Activated naive CD8-positive, alpha-beta T cell (primary cell): Measurements from ENCODE around the gene KSR1.
"Not testable (repeated sequence)": the region's sequence is repeated elsewhere in the genome, so short reads cannot be mapped to it uniquely, and the experiment has no call there.

Experiments used
- H3K27ac Mint-ChIP-seq: one replicate; pipeline ENCODE4 v1.8.0; 2021; ENCODE audit warnings: mixed read lengths
- H3K27me3 Mint-ChIP-seq: one replicate; pipeline ENCODE4 v1.8.0; 2021; ENCODE audit warnings: mixed read lengths
- H3K36me3 Mint-ChIP-seq: one replicate; pipeline ENCODE4 v1.8.0; 2021; ENCODE audit warnings: mixed read lengths
- H3K4me1 Mint-ChIP-seq: one replicate; pipeline ENCODE4 v1.8.0; 2021; ENCODE audit warnings: low read depth, mixed read lengths
- H3K4me3 Mint-ChIP-seq: one replicate; pipeline ENCODE4 v1.8.0; 2021; ENCODE audit warnings: mild to moderate bottlenecking, mixed read lengths
- H3K9me3 Mint-ChIP-seq: one replicate; pipeline ENCODE4 v1.8.0; 2021; ENCODE audit warnings: low read depth, mixed read lengths

The KSR1 gene

DNA sequence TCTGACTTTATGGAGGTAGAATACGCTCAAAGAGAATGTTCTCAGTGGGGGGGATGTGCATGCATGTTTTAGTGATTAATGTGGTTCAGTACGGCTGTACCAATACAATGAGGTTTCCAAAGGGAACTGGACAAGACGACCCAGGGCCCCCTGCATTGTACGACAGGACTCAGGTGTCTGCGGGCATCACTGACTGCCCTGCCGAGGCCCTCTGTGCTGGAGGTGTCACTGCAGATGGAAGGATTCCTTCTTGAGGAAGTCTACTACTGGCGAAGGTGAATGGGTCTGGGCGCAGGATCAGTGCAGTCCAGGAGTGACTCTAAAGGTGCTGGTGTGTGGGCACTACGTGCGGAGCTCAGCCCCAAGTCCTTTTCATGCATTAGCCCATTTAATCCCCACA is 171.3 kb downstream of the KSR1 start:
- no peak overlapping the region for H3K27ac Mint-ChIP-seq
- H3K27me3 Mint-ChIP-seq, result no peaks in the 10 kb centered on the region
- peaks cover 27% of the 10 kb centered on the region for H3K4me1 Mint-ChIP-seq
- no peaks in the 10 kb centered on the region for H3K9me3 Mint-ChIP-seq
- H3K36me3 Mint-ChIP-seq, result no peaks in the 10 kb centered on the region
- H3K4me3 Mint-ChIP-seq, result no peak overlapping the region

- H3K4me3 Mint-ChIP-seq, result no peak overlapping the region
- H3K36me3 Mint-ChIP-seq, result no peaks in the 10 kb centered on the region
- H3K4me1 Mint-ChIP-seq, result peaks cover 32% of the 10 kb centered on the region
- no peaks in the 10 kb centered on the region for H3K9me3 Mint-ChIP-seq
- H3K27me3 Mint-ChIP-seq, result no peaks in the 10 kb centered on the region
- peak overlapping the region; percentile 5 for H3K27ac Mint-ChIP-seq
Observed at GRCh38 chr17:27628376-27628775, 172.1 kb downstream of the KSR1 start.

GRCh38 chr17:27629260-27629659 is 173.0 kb downstream of the KSR1 start:
- not testable (repeated sequence) for H3K4me3 Mint-ChIP-seq, H3K27ac Mint-ChIP-seq, H3K27me3 Mint-ChIP-seq, H3K36me3 Mint-ChIP-seq, H3K9me3 Mint-ChIP-seq
- H3K4me1 Mint-ChIP-seq, result peaks cover 32% of the 10 kb centered on the region

DNA sequence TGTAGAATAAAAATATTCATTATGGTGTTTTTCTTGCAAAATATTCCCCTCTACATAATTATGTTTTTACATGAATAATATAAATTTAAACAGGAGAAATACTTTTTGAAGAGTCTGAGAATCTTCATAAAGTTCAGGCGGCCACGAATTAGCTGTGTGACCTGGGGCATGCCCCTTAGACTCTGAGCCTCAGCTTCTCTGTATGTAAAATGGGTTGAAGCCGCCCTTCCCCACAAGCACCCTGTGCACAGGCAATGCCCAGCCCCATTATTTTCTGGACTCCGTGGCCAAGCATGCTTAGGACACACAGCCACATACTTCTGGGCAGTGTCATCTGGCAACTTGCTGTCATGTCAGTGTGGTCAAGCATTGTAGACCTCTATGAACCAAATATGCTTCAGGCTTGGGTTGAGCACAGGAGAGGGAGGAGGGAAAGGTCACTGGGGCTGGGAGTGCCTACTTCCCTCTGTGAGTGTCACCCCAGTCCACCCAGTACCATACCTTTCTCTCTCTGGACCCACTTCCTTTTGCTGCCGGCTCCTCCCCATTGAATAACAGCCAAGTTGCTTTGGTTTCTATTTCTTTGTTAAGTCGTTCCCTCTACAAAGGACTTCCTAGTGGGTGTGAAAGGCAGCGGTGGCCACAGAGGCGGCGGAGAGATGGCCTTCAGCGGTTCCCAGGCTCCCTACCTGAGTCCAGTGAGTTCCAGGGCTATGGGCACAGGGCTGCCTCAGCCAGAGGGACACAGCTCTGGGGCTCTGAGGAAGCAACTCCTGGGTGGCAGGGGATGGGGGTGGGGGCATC is 174.6 kb downstream of the KSR1 start, which contains the start of gene LGALS9:
LGALS9 (plus strand) TSS at position 582 of the 804 bp plus-strand sequence; CDS start at position 660, 78 bp downstream.
- H3K4me3 Mint-ChIP-seq, result peak within 1 kb of the TSS; percentile 91
- peaks cover 2% of the 10 kb centered on the region for H3K36me3 Mint-ChIP-seq
- no peaks in the 10 kb centered on the region for H3K27me3 Mint-ChIP-seq
- H3K4me1 Mint-ChIP-seq, result peaks cover 41% of the 10 kb centered on the region
- peak within 1 kb of the TSS; percentile 89 for H3K27ac Mint-ChIP-seq
- H3K9me3 Mint-ChIP-seq, result no peaks in the 10 kb centered on the region

DNA sequence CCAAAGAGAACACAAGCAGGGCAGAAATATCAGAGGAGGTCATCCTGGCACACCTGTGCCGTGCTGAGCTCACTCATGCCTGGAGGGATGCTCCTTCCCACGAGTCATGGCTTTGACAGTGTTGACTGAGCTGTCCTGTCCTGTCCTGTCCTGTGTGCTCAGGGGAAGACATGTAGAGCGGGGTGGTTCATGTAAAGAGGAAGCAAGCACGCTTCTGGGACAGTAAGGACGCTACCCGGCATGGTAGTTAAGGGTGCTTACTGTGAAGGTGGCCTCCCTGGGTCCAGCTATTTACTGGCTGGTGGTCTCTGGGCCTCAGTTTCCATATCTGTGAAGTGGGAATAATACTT is 175.1 kb downstream of the KSR1 start:
- H3K9me3 Mint-ChIP-seq, result no peaks in the 10 kb centered on the region
- peak overlapping the region; percentile 89 for H3K27ac Mint-ChIP-seq
- H3K36me3 Mint-ChIP-seq, result peaks cover 2% of the 10 kb centered on the region
- no peaks in the 10 kb centered on the region for H3K27me3 Mint-ChIP-seq
- peak overlapping the region; percentile 91 for H3K4me3 Mint-ChIP-seq
- H3K4me1 Mint-ChIP-seq, result peaks cover 41% of the 10 kb centered on the region

- Mint-ChIP-seq H3K36me3 (peaks cover 2% of the 10 kb centered on the region), H3K4me1 (peaks cover 41% of the 10 kb centered on the region), H3K27me3 (no peaks in the 10 kb centered on the region), H3K9me3 (no peaks in the 10 kb centered on the region), H3K4me3 (peak overlapping the region; percentile 91), H3K27ac (peak overlapping the region; percentile 89)
Observed at GRCh38 chr17:27631897-27632725, 175.9 kb downstream of the KSR1 start.

- H3K9me3 Mint-ChIP-seq, H3K27me3 Mint-ChIP-seq, H3K27ac Mint-ChIP-seq, H3K36me3 Mint-ChIP-seq: not testable (repeated sequence)
- Mint-ChIP-seq H3K4me3 (peak overlapping the region; percentile 42), H3K4me1 (peaks cover 41% of the 10 kb centered on the region)
Observed at GRCh38 chr17:27632766-27633165, 176.5 kb downstream of the KSR1 start.

- Mint-ChIP-seq H3K27ac (no peak overlapping the region), H3K9me3 (no peaks in the 10 kb centered on the region), H3K4me1 (peaks cover 41% of the 10 kb centered on the region)
Observed at GRCh38 chr17:27633312-27634025, 177.2 kb downstream of the KSR1 start.

DNA sequence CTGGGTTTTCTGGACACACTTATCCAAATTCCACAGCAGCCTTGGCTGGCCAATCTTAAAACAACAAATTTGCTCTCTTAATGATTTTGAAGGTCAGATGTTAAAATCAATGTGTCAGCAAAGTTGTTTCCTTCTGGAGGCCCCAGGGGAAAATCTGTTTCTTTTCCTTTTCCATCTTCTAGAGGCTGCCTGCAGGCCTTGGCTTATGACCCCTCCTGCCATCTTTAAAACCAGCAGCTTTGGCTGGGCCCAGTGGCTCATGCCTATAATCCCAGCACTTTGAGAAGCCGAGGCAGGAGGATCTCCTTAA is 177.7 kb downstream of the KSR1 start:
- Mint-ChIP-seq H3K27me3 (no peaks in the 10 kb centered on the region), H3K4me3 (no peak overlapping the region), H3K27ac (no peak overlapping the region), H3K9me3 (no peaks in the 10 kb centered on the region), H3K36me3 (peaks cover 2% of the 10 kb centered on the region), H3K4me1 (peaks cover 41% of the 10 kb centered on the region)

More at GRCh38 chr17:27633312-27634025, 177.2 kb downstream of the KSR1 start:
- Mint-ChIP-seq H3K36me3 (peaks cover 2% of the 10 kb centered on the region), H3K4me3 (peak overlapping the region; percentile 42), H3K27me3 (no peaks in the 10 kb centered on the region)

- no peak overlapping the region for H3K4me3 Mint-ChIP-seq
- H3K4me1 Mint-ChIP-seq, result peaks cover 38% of the 10 kb centered on the region
- H3K9me3 Mint-ChIP-seq, result no peaks in the 10 kb centered on the region
- H3K27ac Mint-ChIP-seq, result peak overlapping the region; percentile 22
- H3K27me3 Mint-ChIP-seq, result no peaks in the 10 kb centered on the region
- peaks cover 2% of the 10 kb centered on the region for H3K36me3 Mint-ChIP-seq
Observed at GRCh38 chr17:27634776-27635175, 178.5 kb downstream of the KSR1 start.

GRCh38 chr17:27635275-27635823 is 179.1 kb downstream of the KSR1 start:
- Mint-ChIP-seq H3K27ac (peak overlapping the region; percentile 54), H3K4me1 (peaks cover 33% of the 10 kb centered on the region), H3K27me3 (no peaks in the 10 kb centered on the region), H3K36me3 (peaks cover 2% of the 10 kb centered on the region), H3K9me3 (no peaks in the 10 kb centered on the region), H3K4me3 (no peak overlapping the region)

DNA sequence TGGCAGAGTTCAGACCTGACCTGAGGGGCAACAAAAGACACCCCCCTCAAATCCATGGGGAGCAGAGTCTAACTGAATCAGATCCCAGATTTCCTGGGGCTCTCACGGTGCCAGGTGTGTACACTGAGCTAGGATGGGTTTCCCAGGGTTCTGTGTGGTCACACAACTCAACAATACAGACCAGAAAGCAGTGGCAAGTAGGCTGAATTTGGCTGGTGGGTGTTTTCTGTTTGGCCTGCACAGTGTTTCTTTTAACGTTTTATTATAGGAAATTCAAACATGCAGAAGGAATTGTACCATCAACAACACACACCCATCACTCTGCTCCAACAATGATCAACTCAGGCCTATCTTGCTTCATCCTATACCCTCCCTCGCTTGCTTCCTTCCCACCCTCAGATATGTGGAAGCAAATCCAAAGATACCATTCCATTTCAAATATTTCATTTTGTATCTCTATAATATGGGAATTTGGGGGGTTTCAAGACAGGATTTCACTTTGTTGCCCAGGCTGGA is 179.8 kb downstream of the KSR1 start:
- H3K27me3 Mint-ChIP-seq, H3K36me3 Mint-ChIP-seq, H3K4me3 Mint-ChIP-seq, H3K27ac Mint-ChIP-seq, H3K9me3 Mint-ChIP-seq: not testable (repeated sequence)
- peaks cover 26% of the 10 kb centered on the region for H3K4me1 Mint-ChIP-seq

- H3K36me3 Mint-ChIP-seq, H3K9me3 Mint-ChIP-seq, H3K27me3 Mint-ChIP-seq, H3K27ac Mint-ChIP-seq, H3K4me3 Mint-ChIP-seq: not testable (repeated sequence)
- peaks cover 12% of the 10 kb centered on the region for H3K4me1 Mint-ChIP-seq
Observed at GRCh38 chr17:27637818-27638217, 181.6 kb downstream of the KSR1 start.

DNA sequence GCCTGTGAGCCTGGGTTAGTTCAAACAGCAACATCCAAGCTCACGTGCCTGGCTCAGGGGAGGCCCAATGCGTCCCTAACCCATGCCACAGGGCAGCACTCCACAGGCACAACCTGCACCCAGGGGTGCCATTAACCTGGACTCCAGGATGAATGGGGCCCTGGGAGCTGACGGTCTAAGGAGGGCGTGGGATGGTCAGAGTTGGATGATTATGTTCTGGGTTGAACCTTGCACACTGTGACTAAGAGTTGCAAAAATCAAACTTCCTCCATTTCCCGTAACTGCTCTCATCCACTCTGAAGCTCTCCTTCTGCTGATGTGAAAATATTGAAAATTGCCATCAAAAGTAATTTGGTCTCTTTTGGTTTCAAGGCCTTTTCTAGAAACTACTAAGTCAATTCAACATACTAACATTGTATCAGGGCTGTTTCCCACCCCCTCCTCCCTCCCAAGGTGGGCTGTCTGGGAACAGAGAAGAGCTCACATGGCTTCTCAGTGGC is 182.2 kb downstream of the KSR1 start:
- not testable (repeated sequence) for H3K27me3 Mint-ChIP-seq, H3K9me3 Mint-ChIP-seq, H3K36me3 Mint-ChIP-seq, H3K4me3 Mint-ChIP-seq, H3K27ac Mint-ChIP-seq, H3K4me1 Mint-ChIP-seq
